Measurements from ENCODE around the gene ZNF224.
A peak's percentile ranks its signal among the peaks of the same experiment; 100 is the strongest.

The ZNF224 gene

GRCh38 chr19:44131955-44132354 is 37.8 kb downstream of the ZNF224 start:
- no peak for DNase-seq (ENCODE audit: low spot score)

GRCh38 chr19:44141191-44142058 is 47.3 kb downstream of the ZNF224 start, which contains the start of gene ZNF234:
Gene ZNF234, plus strand, starts transcription at chr19:44141554. Its CDS starts 3,079 bp downstream, at chr19:44144633.
- DNase-seq (ENCODE audit: low spot score), result peak; percentile 95

- DNase-seq (ENCODE audit: low spot score), result peak; percentile 45
Measured at GRCh38 chr19:44142059-44142433, 47.9 kb downstream of the ZNF224 start.

DNA sequence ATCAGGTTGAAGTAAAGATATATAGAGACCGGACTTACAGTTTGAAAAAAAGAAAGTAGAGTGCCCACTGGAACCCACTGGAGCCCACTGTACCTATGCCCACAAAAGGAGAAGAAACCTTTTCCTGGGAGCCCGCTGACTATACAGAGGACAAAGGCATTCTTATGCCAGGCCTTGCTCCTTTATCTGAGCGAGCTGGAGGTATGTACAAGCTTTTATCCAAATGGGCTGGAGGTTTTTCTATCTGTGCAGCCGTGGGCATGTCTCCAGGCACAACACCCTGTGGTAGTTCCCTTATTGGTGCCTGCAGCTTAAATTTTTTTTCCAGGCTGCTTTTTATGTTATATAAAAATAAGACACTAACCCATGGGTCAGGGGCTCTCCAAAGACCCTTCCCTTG is 55.6 kb downstream of the ZNF224 start:
- DNase-seq (ENCODE audit: low spot score), result no peak

- no peak for DNase-seq (ENCODE audit: low spot score)
Measured at GRCh38 chr19:44151491-44151890, 57.3 kb downstream of the ZNF224 start.

DNA sequence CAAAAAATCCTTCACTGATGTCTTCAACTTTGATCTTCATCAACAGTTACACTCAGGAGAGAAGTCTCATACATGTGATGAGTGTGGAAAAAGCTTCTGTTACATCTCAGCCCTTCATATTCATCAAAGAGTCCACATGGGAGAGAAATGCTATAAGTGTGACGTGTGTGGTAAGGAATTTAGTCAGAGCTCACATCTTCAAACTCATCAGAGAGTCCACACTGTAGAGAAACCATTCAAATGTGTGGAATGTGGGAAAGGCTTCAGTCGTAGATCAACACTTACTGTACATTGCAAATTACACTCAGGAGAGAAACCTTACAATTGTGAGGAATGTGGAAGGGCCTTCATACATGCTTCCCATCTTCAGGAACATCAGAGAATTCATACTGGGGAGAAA is 62.3 kb downstream of the ZNF224 start:
- DNase-seq (ENCODE audit: low spot score), result no peak
